GM12892 (cell line): ENCODE data around the gene TSEN34.

Experiments used
- POLR2A ChIP-seq: IDR thresholded peaks from 2 replicates; pipeline ENCODE4 v1.6.1; 2011; ENCODE audit warnings: low read depth, low read length, control low read depth
- POLR2AphosphoS5 ChIP-seq: IDR thresholded peaks from 2 replicates; pipeline ENCODE4 v1.6.1; 2011; ENCODE audit warnings: low read depth, low read length, control low read depth

DNA sequence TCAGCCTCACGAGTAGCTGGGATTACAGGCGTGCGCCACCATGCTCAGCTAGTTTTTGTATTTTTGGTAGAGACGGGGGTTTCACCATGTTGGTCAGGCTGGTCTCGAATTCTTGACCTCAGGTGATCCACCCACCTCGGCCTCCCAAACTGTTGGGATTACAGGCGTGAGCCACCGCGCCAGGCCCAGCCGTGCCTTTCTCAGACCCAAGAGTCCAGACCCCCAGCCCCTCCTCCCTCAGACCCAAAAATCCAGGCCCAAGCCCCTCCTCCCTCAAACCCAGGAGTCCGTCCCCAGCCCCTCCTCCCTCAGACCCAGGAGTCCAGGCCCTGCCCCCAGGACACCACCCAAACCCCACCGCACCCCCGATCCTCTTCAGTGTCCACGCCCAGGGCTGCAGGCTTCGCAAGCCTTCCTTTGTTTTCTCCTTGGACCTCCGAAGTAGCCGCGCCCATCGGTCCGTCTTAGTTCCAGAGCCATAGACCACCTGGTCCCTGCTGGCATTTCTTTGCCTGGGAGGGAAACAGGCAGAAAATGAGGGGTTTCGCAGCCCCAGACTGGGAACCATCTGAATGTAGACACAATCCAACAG, 21.9 kb upstream of the TSEN34 start:
- TF ChIP-seq POLR2AphosphoS5 (no peak), POLR2A (no peak)
